ENCODE results near the gene CNST. TPM values are rescaled to one million over a fixed set of nuclear protein-coding genes. Genes with fewer than 3 reads are reported as not detected.

The CNST gene
- total and polyA plus RNA-seq, 2 of the 13 experiments (the other 11 are each of a cell fraction or from before 2014, with no cell fraction given): 6.3 to 12.4 TPM

DNA sequence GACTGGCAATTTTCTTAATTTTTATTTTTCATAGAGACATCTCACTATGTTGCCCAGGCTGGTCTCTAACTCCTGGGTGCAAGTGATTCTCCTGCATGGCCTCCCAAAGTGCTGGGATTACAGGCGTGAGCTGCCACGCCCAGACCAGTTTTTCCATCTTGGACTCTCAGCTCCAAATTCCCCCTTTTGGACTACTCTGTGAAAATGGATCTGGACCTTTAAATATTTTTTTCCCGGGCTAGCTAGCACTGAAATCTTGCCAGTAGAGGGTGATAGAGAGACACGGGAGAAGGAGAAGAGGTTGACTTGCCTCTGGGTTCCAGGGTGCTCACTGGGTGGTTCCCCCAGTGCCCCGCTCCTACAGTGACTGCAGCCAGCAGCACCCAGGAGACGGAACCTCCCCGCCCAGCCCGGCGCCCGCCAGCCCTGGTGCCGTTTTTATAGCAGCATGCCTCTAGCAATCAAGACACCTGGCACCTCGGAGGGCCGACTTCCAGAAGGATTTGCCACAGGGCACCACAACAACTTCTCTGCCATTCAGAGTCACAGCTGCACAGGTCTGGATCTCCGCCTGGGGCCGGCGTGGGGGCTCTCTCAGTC lies 123.3 kb downstream of the CNST start (continued):
- no peak for TF ChIP-seq MLLT10 (CRISPR knock-in tag; IDR thresholded peaks at IDR 0.05)
- no peak for TF ChIP-seq IRX3 (CRISPR knock-in tag; IDR thresholded peaks at IDR 0.05; ENCODE audit: borderline replicate concordance, low read depth)
- TF ChIP-seq MTA1 (CRISPR knock-in tag; IDR thresholded peaks at IDR 0.05; ENCODE audit: borderline replicate concordance): no peak
- no peak for TF ChIP-seq HNRNPUL1 (IDR thresholded peaks at IDR 0.05; ENCODE audit: low read depth, low read length)
- 0 out of 2 replicates have a peak, but pooled peaks have one; percentile 10 for TF ChIP-seq ZNF605 (CRISPR knock-in tag; IDR thresholded peaks at IDR 0.05)
- TF ChIP-seq HDAC2 (CRISPR knock-in tag; IDR thresholded peaks at IDR 0.05): no peak
- no peak for TF ChIP-seq CEBPG (CRISPR knock-in tag; IDR thresholded peaks at IDR 0.05)
- 0 out of 2 replicates have a peak, but pooled peaks have one; percentile 33 for TF ChIP-seq PHF8 (CRISPR knock-in tag; IDR thresholded peaks at IDR 0.05)
- TF ChIP-seq HOMEZ (CRISPR knock-in tag; IDR thresholded peaks at IDR 0.05; ENCODE audit: low read depth): no peak
- TF ChIP-seq ZNF225 (CRISPR knock-in tag; IDR thresholded peaks at IDR 0.05): no peak
- TF ChIP-seq TARDBP (CRISPR knock-in tag; IDR thresholded peaks at IDR 0.05): no peak
- TF ChIP-seq ZNF674 (CRISPR knock-in tag; IDR thresholded peaks at IDR 0.05; ENCODE audit: low read depth): no peak
- TF ChIP-seq ZNF253 (CRISPR knock-in tag; IDR thresholded peaks at IDR 0.05; ENCODE audit: borderline replicate concordance): no peak
- no peak for TF ChIP-seq ZSCAN12 (CRISPR knock-in tag; IDR thresholded peaks at IDR 0.05)
- TF ChIP-seq GPBP1L1 (CRISPR knock-in tag; IDR thresholded peaks at IDR 0.05): no peak
- no peak for TF ChIP-seq PHF5A (CRISPR knock-in tag; IDR thresholded peaks at IDR 0.05; ENCODE audit: low read depth, unreplicated experiment)
- TF ChIP-seq RFX3 (CRISPR knock-in tag; IDR thresholded peaks at IDR 0.05): no peak
- TF ChIP-seq ZNF331 (CRISPR knock-in tag; IDR thresholded peaks at IDR 0.05): no peak
- no peak for TF ChIP-seq TAF1 (CRISPR knock-in tag; IDR thresholded peaks at IDR 0.05)
- TF ChIP-seq RFX1 (IDR thresholded peaks at IDR 0.05): no peak
- peak; percentile 24; the same call in 1 of the 2 replicates for TF ChIP-seq KDM2A (CRISPR knock-in tag; IDR thresholded peaks at IDR 0.05; ENCODE audit: borderline replicate concordance, low read depth)
- no peak for TF ChIP-seq NFIB (CRISPR knock-in tag; IDR thresholded peaks at IDR 0.05; ENCODE audit: borderline replicate concordance)
- TF ChIP-seq TP53 (CRISPR knock-in tag; conservative IDR thresholded peaks at IDR 0.05): no peak
- TF ChIP-seq PBX3 (CRISPR knock-in tag; IDR thresholded peaks at IDR 0.05; ENCODE audit: borderline replicate concordance): no peak
- TF ChIP-seq THRA (CRISPR knock-in tag; IDR thresholded peaks at IDR 0.05; ENCODE audit: borderline replicate concordance): no peak
- no peak for TF ChIP-seq NCOA5 (CRISPR knock-in tag; IDR thresholded peaks at IDR 0.05)

Measured in HepG2 (cell line).